HL-60 (cell line): ENCODE results near the gene IRF5.

Source experiments
- GABPA ChIP-seq: IDR thresholded peaks from 2 replicates; pipeline ENCODE4 v1.6.1; 2012; ENCODE audit warnings: low read depth
- POLR2AphosphoS5 ChIP-seq: IDR thresholded peaks from 2 replicates; pipeline ENCODE4 v1.6.1; 2012; ENCODE audit warnings: low read depth
- SPI1 ChIP-seq: IDR thresholded peaks from 2 replicates; pipeline ENCODE4 v1.6.1; 2012; ENCODE audit warnings: low read depth, mild to moderate bottlenecking, borderline replicate concordance
- TF ChIP-seq, protein P1 (sequence below): IDR thresholded peaks from one replicate; pipeline ENCODE4 v1.5.1; 2011; ENCODE audit warnings: low read length, control low read depth, inconsistent platforms; ENCODE audit not compliant: insufficient read depth
- TF ChIP-seq, protein P2 (sequence below): IDR thresholded peaks from 2 replicates; pipeline ENCODE4 v1.6.1; 2012; ENCODE audit warnings: low read depth; ENCODE audit not compliant: insufficient replicate concordance

DNA sequence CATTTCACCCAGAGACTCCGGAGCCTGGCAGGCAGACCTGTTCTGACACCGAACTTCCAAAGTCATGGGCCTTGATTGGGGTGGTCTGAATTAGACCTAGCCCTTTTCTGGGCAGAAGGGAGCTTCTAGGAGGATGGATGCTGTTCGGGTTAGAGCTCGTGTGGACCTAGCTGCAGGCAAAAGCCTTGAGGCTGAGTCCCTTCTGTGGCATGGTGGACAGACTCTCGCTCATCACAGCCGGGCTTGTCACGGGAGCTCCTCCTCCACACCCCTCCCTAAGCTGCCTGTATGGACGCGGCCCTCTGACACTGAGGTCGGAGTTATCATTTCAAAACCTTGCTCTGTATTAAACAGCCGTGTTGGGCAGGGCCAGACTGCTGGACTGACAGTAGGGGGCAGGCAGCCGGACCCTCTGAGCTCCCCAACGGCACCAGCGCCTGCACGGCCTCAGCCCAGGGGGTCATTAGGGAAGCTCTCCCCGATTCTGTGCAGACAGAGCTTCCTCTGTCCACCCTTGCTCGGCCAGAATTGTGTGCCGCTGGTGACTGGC is 2.2 kb downstream of the IRF5 start:
- TF ChIP-seq, protein P1, sequence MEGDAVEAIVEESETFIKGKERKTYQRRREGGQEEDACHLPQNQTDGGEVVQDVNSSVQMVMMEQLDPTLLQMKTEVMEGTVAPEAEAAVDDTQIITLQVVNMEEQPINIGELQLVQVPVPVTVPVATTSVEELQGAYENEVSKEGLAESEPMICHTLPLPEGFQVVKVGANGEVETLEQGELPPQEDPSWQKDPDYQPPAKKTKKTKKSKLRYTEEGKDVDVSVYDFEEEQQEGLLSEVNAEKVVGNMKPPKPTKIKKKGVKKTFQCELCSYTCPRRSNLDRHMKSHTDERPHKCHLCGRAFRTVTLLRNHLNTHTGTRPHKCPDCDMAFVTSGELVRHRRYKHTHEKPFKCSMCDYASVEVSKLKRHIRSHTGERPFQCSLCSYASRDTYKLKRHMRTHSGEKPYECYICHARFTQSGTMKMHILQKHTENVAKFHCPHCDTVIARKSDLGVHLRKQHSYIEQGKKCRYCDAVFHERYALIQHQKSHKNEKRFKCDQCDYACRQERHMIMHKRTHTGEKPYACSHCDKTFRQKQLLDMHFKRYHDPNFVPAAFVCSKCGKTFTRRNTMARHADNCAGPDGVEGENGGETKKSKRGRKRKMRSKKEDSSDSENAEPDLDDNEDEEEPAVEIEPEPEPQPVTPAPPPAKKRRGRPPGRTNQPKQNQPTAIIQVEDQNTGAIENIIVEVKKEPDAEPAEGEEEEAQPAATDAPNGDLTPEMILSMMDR: no peak
- TF ChIP-seq, protein P2, sequence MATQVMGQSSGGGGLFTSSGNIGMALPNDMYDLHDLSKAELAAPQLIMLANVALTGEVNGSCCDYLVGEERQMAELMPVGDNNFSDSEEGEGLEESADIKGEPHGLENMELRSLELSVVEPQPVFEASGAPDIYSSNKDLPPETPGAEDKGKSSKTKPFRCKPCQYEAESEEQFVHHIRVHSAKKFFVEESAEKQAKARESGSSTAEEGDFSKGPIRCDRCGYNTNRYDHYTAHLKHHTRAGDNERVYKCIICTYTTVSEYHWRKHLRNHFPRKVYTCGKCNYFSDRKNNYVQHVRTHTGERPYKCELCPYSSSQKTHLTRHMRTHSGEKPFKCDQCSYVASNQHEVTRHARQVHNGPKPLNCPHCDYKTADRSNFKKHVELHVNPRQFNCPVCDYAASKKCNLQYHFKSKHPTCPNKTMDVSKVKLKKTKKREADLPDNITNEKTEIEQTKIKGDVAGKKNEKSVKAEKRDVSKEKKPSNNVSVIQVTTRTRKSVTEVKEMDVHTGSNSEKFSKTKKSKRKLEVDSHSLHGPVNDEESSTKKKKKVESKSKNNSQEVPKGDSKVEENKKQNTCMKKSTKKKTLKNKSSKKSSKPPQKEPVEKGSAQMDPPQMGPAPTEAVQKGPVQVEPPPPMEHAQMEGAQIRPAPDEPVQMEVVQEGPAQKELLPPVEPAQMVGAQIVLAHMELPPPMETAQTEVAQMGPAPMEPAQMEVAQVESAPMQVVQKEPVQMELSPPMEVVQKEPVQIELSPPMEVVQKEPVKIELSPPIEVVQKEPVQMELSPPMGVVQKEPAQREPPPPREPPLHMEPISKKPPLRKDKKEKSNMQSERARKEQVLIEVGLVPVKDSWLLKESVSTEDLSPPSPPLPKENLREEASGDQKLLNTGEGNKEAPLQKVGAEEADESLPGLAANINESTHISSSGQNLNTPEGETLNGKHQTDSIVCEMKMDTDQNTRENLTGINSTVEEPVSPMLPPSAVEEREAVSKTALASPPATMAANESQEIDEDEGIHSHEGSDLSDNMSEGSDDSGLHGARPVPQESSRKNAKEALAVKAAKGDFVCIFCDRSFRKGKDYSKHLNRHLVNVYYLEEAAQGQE: no peak
- TF ChIP-seq GABPA (no peak), POLR2AphosphoS5 (no peak), SPI1 (no peak)
